ENCODE results near the gene VWC2L.

VWC2L gene

GRCh38 chr2:214376618-214377285 lies 34.1 kb upstream of the VWC2L start:
- no peak for TF ChIP-seq POLR2AphosphoS5 (IDR thresholded peaks at IDR 0.05; ENCODE audit: low read depth, low read length)
- no peak for TF ChIP-seq TAF1 (IDR thresholded peaks at IDR 0.05; ENCODE audit: borderline replicate concordance, insufficient read depth, low read length)

- no peak for TF ChIP-seq POLR2AphosphoS5 (IDR thresholded peaks at IDR 0.05; ENCODE audit: low read depth, low read length)
- no peak for TF ChIP-seq SIN3A (IDR thresholded peaks at IDR 0.05; ENCODE audit: borderline replicate concordance, insufficient read depth, low read length)
- no peak for TF ChIP-seq FOXP2 (optimal IDR thresholded peaks at IDR 0.05; ENCODE audit: borderline replicate concordance, extremely low read depth, extremely low read length, insufficient read depth)
- TF ChIP-seq TAF1 (IDR thresholded peaks at IDR 0.05; ENCODE audit: borderline replicate concordance, insufficient read depth, low read length) = no peak
- no peak for TF ChIP-seq REST (IDR thresholded peaks at IDR 0.05; ENCODE audit: insufficient read depth in 1 of 2, low read depth in 2 of 2, low read length in 2 of 2)
Observed at GRCh38 chr2:214377286-214377624, 33.6 kb upstream of the VWC2L start.

- no peak for TF ChIP-seq SIN3A (IDR thresholded peaks at IDR 0.05; ENCODE audit: borderline replicate concordance, insufficient read depth, low read length)
Observed at GRCh38 chr2:214378455-214379103, 32.3 kb upstream of the VWC2L start.

GRCh38 chr2:214379227-214379626 lies 31.6 kb upstream of the VWC2L start:
- TF ChIP-seq TAF1 (IDR thresholded peaks at IDR 0.05; ENCODE audit: borderline replicate concordance, insufficient read depth, low read length) = no peak
- TF ChIP-seq REST (IDR thresholded peaks at IDR 0.05; ENCODE audit: insufficient read depth in 1 of 2, low read depth in 2 of 2, low read length in 2 of 2) = no peak
- no peak for TF ChIP-seq SIN3A (IDR thresholded peaks at IDR 0.05; ENCODE audit: borderline replicate concordance, insufficient read depth, low read length)
- TF ChIP-seq FOXP2 (optimal IDR thresholded peaks at IDR 0.05; ENCODE audit: borderline replicate concordance, extremely low read depth, extremely low read length, insufficient read depth) = no peak
- no peak for TF ChIP-seq POLR2AphosphoS5 (IDR thresholded peaks at IDR 0.05; ENCODE audit: low read depth, low read length)

- TF ChIP-seq TAF1 (IDR thresholded peaks at IDR 0.05; ENCODE audit: borderline replicate concordance, insufficient read depth, low read length) (no peak), REST (IDR thresholded peaks at IDR 0.05; ENCODE audit: insufficient read depth in 1 of 2, low read depth in 2 of 2, low read length in 2 of 2) (no peak), FOXP2 (optimal IDR thresholded peaks at IDR 0.05; ENCODE audit: borderline replicate concordance, extremely low read depth, extremely low read length, insufficient read depth) (no peak), POLR2AphosphoS5 (IDR thresholded peaks at IDR 0.05; ENCODE audit: low read depth, low read length) (no peak), SIN3A (IDR thresholded peaks at IDR 0.05; ENCODE audit: borderline replicate concordance, insufficient read depth, low read length) (no peak)
Observed at GRCh38 chr2:214380681-214381080, 30.2 kb upstream of the VWC2L start.

GRCh38 chr2:214382229-214382628 lies 28.6 kb upstream of the VWC2L start:
- TF ChIP-seq REST (IDR thresholded peaks at IDR 0.05; ENCODE audit: insufficient read depth in 1 of 2, low read depth in 2 of 2, low read length in 2 of 2) = no peak
- TF ChIP-seq SIN3A (IDR thresholded peaks at IDR 0.05; ENCODE audit: borderline replicate concordance, insufficient read depth, low read length) = no peak
- no peak for TF ChIP-seq FOXP2 (optimal IDR thresholded peaks at IDR 0.05; ENCODE audit: borderline replicate concordance, extremely low read depth, extremely low read length, insufficient read depth)
- TF ChIP-seq TAF1 (IDR thresholded peaks at IDR 0.05; ENCODE audit: borderline replicate concordance, insufficient read depth, low read length) = no peak
- TF ChIP-seq POLR2AphosphoS5 (IDR thresholded peaks at IDR 0.05; ENCODE audit: low read depth, low read length) = no peak
